BJ (cell line): ENCODE results near the gene HINFP. TPM values are rescaled to one million over a fixed set of nuclear protein-coding genes. Genes with fewer than 3 reads are reported as not detected.

Source experiments
- CTCF ChIA-PET: fragments of 350-600 bp; formaldehyde crosslinking; extraction: SDS; loops from one replicate; lab custom pipeline; 2021; ENCODE audit warnings: antibody characterized with exemption, inconsistent platforms; lab: Yijun Ruan, JAX
- POLR2A ChIA-PET: fragments of 300-600 bp; sonication (Branson Sonifier 250); formaldehyde crosslinking; extraction: SDS; loops from one replicate; lab custom pipeline; 2021; ENCODE audit warnings: antibody characterized with exemption; lab: Charles Lee
- DNase-seq: peaks from one replicate; pipeline ENCODE4 v3.0.0-alpha.2; 2011; ENCODE audit warnings: low read depth
- H3K27me3 ChIP-seq: 2 replicates; pipeline ENCODE4 v1.6.0; 2011; ENCODE audit warnings: low read length; ENCODE audit not compliant: control insufficient read depth, insufficient read depth
- H3K36me3 ChIP-seq: 2 replicates; pipeline ENCODE4 v1.5.1; 2011; ENCODE audit warnings: low read length; ENCODE audit not compliant: control insufficient read depth, insufficient read depth
- H3K4me3 ChIP-seq: 2 replicates; pipeline ENCODE4 v1.5.1; 2011; ENCODE audit warnings: low read depth, mild to moderate bottlenecking, control low read depth, low read length
- CTCF ChIP-seq: IDR thresholded peaks from 2 replicates; pipeline ENCODE4 v1.5.1; 2011; ENCODE audit warnings: low read depth, mild to moderate bottlenecking, control low read depth, inconsistent platforms, low read length, moderate library complexity; ENCODE audit not compliant: insufficient read depth
- polyA plus RNA-seq: library from polyadenylated mRNA; depleted of rRNA; stranded (reverse); fragments of >200 nt; gene quantifications from 2 replicates; pipeline ENCODE4 v1.2.3, GENCODE V29; 2011

The HINFP gene
- polyA plus RNA-seq, 1 experiment, result 27.3 TPM

GRCh38 chr11:119093942-119094815, 27.2 kb upstream of the HINFP start:
- CTCF ChIA-PET, result interaction anchor here (0.6 to 2.4 kb wide), 16 partner anchors 8 to 262 kb away, joined by 3 to 14 read pairs (median 4); partner anchors contain the start of genes C1QTNF5, C2CD2L, CBL and HMBS
- Histone ChIP-seq H3K36me3 (peaks cover 9% of the 10 kb centered on the region), H3K27me3 (no peaks in the 10 kb centered on the region), H3K4me3 (peak overlapping the region; percentile 78)
- POLR2A ChIA-PET, result interaction anchor here (0.6 to 1.1 kb wide), 7 partner anchors 9 to 76 kb away, joined by 3 to 35 read pairs (median 5); partner anchors contain the start of genes C2CD2L and HMBS
- DNase-seq, result no peak
- TF ChIP-seq CTCF, result no peak

GRCh38 chr11:119094816-119095065, 26.6 kb upstream of the HINFP start:
- H3K36me3 ChIP-seq, result peaks cover 9% of the 10 kb centered on the region
- TF ChIP-seq CTCF, result peak; percentile 83
- ChIA-PET CTCF (interaction anchor here (0.6 to 2.4 kb wide), 16 partner anchors 9 to 312 kb away, joined by 3 to 14 read pairs (median 4); partner anchors contain the start of genes C1QTNF5, C2CD2L, CBL and HMBS), POLR2A (interaction anchor here (0.6 to 1.1 kb wide), 7 partner anchors 10 to 75 kb away, joined by 3 to 35 read pairs (median 5); partner anchors contain the start of genes C2CD2L and HMBS)
- peak overlapping the region; percentile 78 for H3K4me3 ChIP-seq
- H3K27me3 ChIP-seq, result no peaks in the 10 kb centered on the region
- DNase-seq, result no peak

GRCh38 chr11:119095066-119095880, 26.1 kb upstream of the HINFP start:
- Histone ChIP-seq H3K27me3 (no peaks in the 10 kb centered on the region), H3K36me3 (peaks cover 9% of the 10 kb centered on the region), H3K4me3 (peak overlapping the region; percentile 78)
- TF ChIP-seq CTCF, result 0 out of 2 replicates have a peak, but pooled peaks have one; percentile 3
- POLR2A ChIA-PET, result interaction anchor here (0.6 to 1.1 kb wide), 8 partner anchors 10 to 75 kb away, joined by 3 to 35 read pairs (median 4); partner anchors contain the start of genes ABCG4, C2CD2L, HMBS and VPS11
- DNase-seq, result peak; percentile 98
- CTCF ChIA-PET, result interaction anchor here (0.6 to 2.4 kb wide), 15 partner anchors 10 to 311 kb away, joined by 3 to 14 read pairs (median 4); partner anchors contain the start of genes C1QTNF5, C2CD2L, CBL and HMBS

- H3K36me3 ChIP-seq, result peaks cover 4% of the 10 kb centered on the region
- H3K4me3 ChIP-seq, result no peak overlapping the region
- no peaks in the 10 kb centered on the region for H3K27me3 ChIP-seq
- ChIA-PET CTCF (interaction anchor here (1.0 to 1.2 kb wide), 2 partner anchors 13 to 97 kb away, joined by 3 read pairs; no protein-coding TSS in a partner anchor), POLR2A (no interaction called here)
- DNase-seq, result no peak
- no peak for TF ChIP-seq CTCF
These were observed 21.7 kb upstream of the HINFP start for GRCh38 chr11:119099711-119100110.
